ENCODE measurements around the gene OR4D9.

DNA sequence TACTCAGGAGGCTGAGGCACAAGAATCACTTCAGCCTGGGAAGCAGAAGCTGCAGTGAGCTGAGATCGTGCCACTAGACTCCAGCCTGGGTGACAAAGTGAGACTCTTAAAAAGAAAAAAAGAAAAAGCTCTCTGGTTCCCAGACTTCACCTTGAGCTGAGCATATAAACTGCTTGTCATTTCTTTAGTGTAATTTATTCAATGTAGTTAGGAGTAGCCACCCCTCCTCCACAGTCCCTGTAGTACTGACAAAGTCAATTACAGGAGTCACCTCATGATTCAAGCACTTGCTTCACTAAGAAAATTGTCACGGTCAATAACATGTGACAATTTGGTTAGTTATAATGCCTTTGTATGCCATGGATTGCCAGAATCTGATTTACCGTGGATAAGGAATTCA lies 31.0 kb upstream of the OR4D9 start:
- no peak for TF ChIP-seq EZH2 (IDR thresholded peaks at IDR 0.05; ENCODE audit: borderline replicate concordance, low read length)
- TF ChIP-seq, protein P1, sequence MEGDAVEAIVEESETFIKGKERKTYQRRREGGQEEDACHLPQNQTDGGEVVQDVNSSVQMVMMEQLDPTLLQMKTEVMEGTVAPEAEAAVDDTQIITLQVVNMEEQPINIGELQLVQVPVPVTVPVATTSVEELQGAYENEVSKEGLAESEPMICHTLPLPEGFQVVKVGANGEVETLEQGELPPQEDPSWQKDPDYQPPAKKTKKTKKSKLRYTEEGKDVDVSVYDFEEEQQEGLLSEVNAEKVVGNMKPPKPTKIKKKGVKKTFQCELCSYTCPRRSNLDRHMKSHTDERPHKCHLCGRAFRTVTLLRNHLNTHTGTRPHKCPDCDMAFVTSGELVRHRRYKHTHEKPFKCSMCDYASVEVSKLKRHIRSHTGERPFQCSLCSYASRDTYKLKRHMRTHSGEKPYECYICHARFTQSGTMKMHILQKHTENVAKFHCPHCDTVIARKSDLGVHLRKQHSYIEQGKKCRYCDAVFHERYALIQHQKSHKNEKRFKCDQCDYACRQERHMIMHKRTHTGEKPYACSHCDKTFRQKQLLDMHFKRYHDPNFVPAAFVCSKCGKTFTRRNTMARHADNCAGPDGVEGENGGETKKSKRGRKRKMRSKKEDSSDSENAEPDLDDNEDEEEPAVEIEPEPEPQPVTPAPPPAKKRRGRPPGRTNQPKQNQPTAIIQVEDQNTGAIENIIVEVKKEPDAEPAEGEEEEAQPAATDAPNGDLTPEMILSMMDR (IDR thresholded peaks at IDR 0.05; ENCODE audit: low read length) = no peak

Data from OCI-LY1 (cell line).